HepG2 (cell line): ENCODE results near the gene PTGIS. TPM values are rescaled to one million over a fixed set of nuclear protein-coding genes. Genes with fewer than 3 reads are reported as not detected.

Experiments used
- CEBPG ChIP-seq: IDR thresholded peaks from 2 replicates; pipeline ENCODE4 v1.6.1; 2016
- CHCHD3 ChIP-seq: sonication (generic); formaldehyde crosslinking; IDR thresholded peaks from 2 replicates; pipeline ENCODE4 v1.8.0; 2022; ENCODE audit warnings: mild to moderate bottlenecking, missing genetic modification reagents, moderate library complexity
- DNMT1 ChIP-seq: sonication (generic); formaldehyde crosslinking; IDR thresholded peaks from 2 replicates; pipeline ENCODE4 v1.5.1; 2020; ENCODE audit warnings: mild to moderate bottlenecking, missing genetic modification reagents
- ESRRA ChIP-seq: sonication (generic); formaldehyde crosslinking; IDR thresholded peaks from 2 replicates; pipeline ENCODE4 v1.5.1; 2020; ENCODE audit warnings: mild to moderate bottlenecking, low read depth, missing genetic modification reagents
- GABPA ChIP-seq, 2 experiments: IDR thresholded peaks; 2 replicates each; pipeline ENCODE4 v1.6.1; 2011 to 2016; ENCODE audit warnings: low read depth in 2 of 2, low read length in 1 of 2, missing biosample characterization in 1 of 2, missing genetic modification characterization in 1 of 2
- KLF13 ChIP-seq: sonication (generic); formaldehyde crosslinking; IDR thresholded peaks from 2 replicates; pipeline ENCODE4 v1.4.0; 2020; ENCODE audit warnings: mild to moderate bottlenecking, missing genetic modification reagents
- KLF15 ChIP-seq: sonication (generic); formaldehyde crosslinking; IDR thresholded peaks from 2 replicates; pipeline ENCODE4 v1.8.1; 2023; ENCODE audit warnings: borderline replicate concordance, mild to moderate bottlenecking, inconsistent platforms, missing genetic modification reagents, mixed read lengths
- NFE2 ChIP-seq: sonication (generic); formaldehyde crosslinking; IDR thresholded peaks from 2 replicates; pipeline ENCODE4 v1.4.0; 2020; ENCODE audit warnings: missing genetic modification reagents
- SRF ChIP-seq: IDR thresholded peaks from 2 replicates; pipeline ENCODE4 v1.6.1; 2011; ENCODE audit warnings: mild to moderate bottlenecking, low read depth, low read length, moderate library complexity
- WIZ ChIP-seq: sonication (generic); formaldehyde crosslinking; IDR thresholded peaks from 2 replicates; pipeline ENCODE4 v1.5.1; 2020; ENCODE audit warnings: mild to moderate bottlenecking, missing genetic modification reagents
- ZNF275 ChIP-seq: sonication (generic); formaldehyde crosslinking; IDR thresholded peaks from 2 replicates; pipeline ENCODE4 v1.8.0; 2022; ENCODE audit warnings: missing genetic modification reagents, mild to moderate bottlenecking, inconsistent platforms, borderline replicate concordance
- ZNF598 ChIP-seq: sonication (generic); formaldehyde crosslinking; IDR thresholded peaks from 2 replicates; pipeline ENCODE4 v1.5.1; 2020; ENCODE audit warnings: mild to moderate bottlenecking, missing genetic modification reagents, borderline replicate concordance
- ZNF614 ChIP-seq: IDR thresholded peaks from 2 replicates; pipeline ENCODE4 v1.6.1; 2018; ENCODE audit warnings: missing biosample characterization, missing genetic modification reagents, inconsistent platforms, borderline replicate concordance
- ZNF740 ChIP-seq: sonication (generic); formaldehyde crosslinking; IDR thresholded peaks from 2 replicates; pipeline ENCODE4 v1.4.0; 2020; ENCODE audit warnings: missing genetic modification reagents
- polyA plus RNA-seq, 8 experiments: library from polyadenylated mRNA; depleted of rRNA in 3 of 8; stranded (reverse) in 7 of 8; unstranded in 1 of 8; fragments of >200 nt; fragmentation: Illumina TruSeq in 4 of 8; extraction: Trizol in 4 of 8; gene quantifications; 2 replicates each; pipeline versions ENCODE4 v1.2.1 to v1.2.3, GENCODE V29; 2011 to 2016; ENCODE audit warnings: low read depth in 4 of 8, missing spikeins in 1 of 8, mixed read lengths in 1 of 8; ENCODE audit not compliant: insufficient read depth in 1 of 8
- total RNA-seq, 5 experiments: library from RNA; depleted of rRNA; stranded (reverse); fragments of >200 nt; fragmentation: Illumina TruSeq; extraction: Trizol; gene quantifications; 2 replicates each; pipeline ENCODE4 v1.2.3, GENCODE V29; 2016; ENCODE audit warnings: low read depth in 1 of 5
- TF ChIP-seq, protein P1 (sequence below): sonication (generic); formaldehyde crosslinking; IDR thresholded peaks from 2 replicates; pipeline ENCODE4 v1.4.0; 2020; ENCODE audit warnings: missing genetic modification reagents
- TF ChIP-seq, protein P2 (sequence below): sonication (generic); formaldehyde crosslinking; IDR thresholded peaks from 2 replicates; pipeline ENCODE4 v1.4.0; 2020; ENCODE audit warnings: mild to moderate bottlenecking, missing genetic modification reagents, borderline replicate concordance
- TF ChIP-seq, protein P3 (sequence below): sonication (generic); formaldehyde crosslinking; IDR thresholded peaks from 2 replicates; pipeline ENCODE4 v1.9.0; 2021; ENCODE audit warnings: mild to moderate bottlenecking, missing genetic modification reagents

Gene PTGIS
- total and polyA plus RNA-seq, 2 of the 13 experiments (the other 11 are each of a cell fraction or from before 2014, with no cell fraction given), result not detected

DNA sequence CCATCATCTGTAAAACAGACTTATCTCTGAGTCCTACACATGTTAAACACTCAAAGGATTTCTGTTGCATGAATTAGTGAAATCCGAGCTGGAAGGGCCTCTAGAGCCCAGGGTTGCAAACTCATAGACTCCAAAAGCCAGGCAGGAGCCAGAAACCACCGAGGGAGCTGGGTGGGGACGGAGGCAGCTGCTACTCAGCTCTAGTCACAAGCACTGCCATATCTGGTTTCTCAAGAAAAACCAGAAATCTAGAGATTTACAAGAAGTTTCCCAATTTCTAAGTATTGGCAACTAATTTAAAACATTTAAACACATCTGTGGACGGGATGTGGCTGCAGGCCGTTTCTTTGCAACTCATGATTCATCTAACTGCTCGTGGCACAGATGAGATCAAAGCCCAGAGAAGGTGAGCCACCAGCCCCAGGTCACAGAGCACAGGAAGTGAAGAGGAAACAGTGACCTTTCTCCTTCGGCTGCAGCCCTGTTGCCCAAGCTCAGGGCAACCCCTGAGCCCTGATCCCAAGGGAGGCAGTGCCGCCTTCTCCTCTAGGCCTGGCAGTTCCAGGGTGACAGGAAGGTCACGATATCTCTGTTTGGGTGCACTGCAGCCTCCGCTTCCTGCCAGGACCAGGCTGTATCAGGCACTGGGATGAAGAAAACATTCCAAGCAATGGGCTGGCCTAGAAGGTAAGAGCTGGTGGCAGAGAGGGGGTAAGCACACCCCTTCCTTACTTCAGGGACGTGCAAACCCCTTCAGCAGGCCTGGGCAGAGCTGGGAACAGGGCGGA is 26.4 kb upstream of the PTGIS start (continued):
- TF ChIP-seq, protein P1, sequence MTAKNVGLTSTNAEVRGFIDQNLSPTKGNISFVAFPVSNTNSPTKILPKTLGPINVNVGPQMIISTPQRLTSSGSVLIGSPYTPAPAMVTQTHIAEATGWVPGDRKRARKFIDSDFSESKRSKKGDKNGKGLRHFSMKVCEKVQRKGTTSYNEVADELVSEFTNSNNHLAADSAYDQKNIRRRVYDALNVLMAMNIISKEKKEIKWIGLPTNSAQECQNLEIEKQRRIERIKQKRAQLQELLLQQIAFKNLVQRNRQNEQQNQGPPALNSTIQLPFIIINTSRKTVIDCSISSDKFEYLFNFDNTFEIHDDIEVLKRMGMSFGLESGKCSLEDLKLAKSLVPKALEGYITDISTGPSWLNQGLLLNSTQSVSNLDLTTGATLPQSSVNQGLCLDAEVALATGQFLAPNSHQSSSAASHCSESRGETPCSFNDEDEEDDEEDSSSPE (CRISPR knock-in tag), result peak; percentile 29; the same call in 1 of the 2 replicates
- TF ChIP-seq KLF15 (CRISPR knock-in tag) (no peak), GABPA (IDR thresholded peaks at IDR 0.05; ENCODE audit: low read depth, low read length) (no peak), GABPA (CRISPR knock-in tag; IDR thresholded peaks at IDR 0.05; ENCODE audit: low read depth) (0 out of 2 replicates have a peak, but pooled peaks have one; percentile 11), ZNF614 (CRISPR knock-in tag) (0 out of 2 replicates have a peak, but pooled peaks have one; percentile 38), ZNF598 (CRISPR knock-in tag) (peak; percentile 85), ESRRA (CRISPR knock-in tag) (peak; percentile 82; the same call in 1 of the 2 replicates), KLF13 (0 out of 2 replicates have a peak, but pooled peaks have one; percentile 83), DNMT1 (CRISPR knock-in tag) (no peak), WIZ (CRISPR knock-in tag) (no peak), SRF (no peak), CHCHD3 (CRISPR knock-in tag) (no peak), ZNF740 (no peak), NFE2 (CRISPR knock-in tag) (0 out of 2 replicates have a peak, but pooled peaks have one; percentile 24), CEBPG (peak; percentile 71), ZNF275 (CRISPR knock-in tag) (no peak)
- TF ChIP-seq, protein P2, sequence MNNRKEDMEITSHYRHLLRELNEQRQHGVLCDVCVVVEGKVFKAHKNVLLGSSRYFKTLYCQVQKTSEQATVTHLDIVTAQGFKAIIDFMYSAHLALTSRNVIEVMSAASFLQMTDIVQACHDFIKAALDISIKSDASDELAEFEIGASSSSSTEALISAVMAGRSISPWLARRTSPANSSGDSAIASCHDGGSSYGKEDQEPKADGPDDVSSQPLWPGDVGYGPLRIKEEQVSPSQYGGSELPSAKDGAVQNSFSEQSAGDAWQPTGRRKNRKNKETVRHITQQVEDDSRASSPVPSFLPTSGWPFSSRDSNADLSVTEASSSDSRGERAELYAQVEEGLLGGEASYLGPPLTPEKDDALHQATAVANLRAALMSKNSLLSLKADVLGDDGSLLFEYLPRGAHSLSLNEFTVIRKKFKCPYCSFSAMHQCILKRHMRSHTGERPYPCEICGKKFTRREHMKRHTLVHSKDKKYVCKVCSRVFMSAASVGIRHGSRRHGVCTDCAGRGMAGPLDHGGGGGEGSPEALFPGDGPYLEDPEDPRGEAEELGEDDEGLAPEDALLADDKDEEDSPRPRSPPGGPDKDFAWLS (CRISPR knock-in tag), result no peak
- TF ChIP-seq, protein P3, sequence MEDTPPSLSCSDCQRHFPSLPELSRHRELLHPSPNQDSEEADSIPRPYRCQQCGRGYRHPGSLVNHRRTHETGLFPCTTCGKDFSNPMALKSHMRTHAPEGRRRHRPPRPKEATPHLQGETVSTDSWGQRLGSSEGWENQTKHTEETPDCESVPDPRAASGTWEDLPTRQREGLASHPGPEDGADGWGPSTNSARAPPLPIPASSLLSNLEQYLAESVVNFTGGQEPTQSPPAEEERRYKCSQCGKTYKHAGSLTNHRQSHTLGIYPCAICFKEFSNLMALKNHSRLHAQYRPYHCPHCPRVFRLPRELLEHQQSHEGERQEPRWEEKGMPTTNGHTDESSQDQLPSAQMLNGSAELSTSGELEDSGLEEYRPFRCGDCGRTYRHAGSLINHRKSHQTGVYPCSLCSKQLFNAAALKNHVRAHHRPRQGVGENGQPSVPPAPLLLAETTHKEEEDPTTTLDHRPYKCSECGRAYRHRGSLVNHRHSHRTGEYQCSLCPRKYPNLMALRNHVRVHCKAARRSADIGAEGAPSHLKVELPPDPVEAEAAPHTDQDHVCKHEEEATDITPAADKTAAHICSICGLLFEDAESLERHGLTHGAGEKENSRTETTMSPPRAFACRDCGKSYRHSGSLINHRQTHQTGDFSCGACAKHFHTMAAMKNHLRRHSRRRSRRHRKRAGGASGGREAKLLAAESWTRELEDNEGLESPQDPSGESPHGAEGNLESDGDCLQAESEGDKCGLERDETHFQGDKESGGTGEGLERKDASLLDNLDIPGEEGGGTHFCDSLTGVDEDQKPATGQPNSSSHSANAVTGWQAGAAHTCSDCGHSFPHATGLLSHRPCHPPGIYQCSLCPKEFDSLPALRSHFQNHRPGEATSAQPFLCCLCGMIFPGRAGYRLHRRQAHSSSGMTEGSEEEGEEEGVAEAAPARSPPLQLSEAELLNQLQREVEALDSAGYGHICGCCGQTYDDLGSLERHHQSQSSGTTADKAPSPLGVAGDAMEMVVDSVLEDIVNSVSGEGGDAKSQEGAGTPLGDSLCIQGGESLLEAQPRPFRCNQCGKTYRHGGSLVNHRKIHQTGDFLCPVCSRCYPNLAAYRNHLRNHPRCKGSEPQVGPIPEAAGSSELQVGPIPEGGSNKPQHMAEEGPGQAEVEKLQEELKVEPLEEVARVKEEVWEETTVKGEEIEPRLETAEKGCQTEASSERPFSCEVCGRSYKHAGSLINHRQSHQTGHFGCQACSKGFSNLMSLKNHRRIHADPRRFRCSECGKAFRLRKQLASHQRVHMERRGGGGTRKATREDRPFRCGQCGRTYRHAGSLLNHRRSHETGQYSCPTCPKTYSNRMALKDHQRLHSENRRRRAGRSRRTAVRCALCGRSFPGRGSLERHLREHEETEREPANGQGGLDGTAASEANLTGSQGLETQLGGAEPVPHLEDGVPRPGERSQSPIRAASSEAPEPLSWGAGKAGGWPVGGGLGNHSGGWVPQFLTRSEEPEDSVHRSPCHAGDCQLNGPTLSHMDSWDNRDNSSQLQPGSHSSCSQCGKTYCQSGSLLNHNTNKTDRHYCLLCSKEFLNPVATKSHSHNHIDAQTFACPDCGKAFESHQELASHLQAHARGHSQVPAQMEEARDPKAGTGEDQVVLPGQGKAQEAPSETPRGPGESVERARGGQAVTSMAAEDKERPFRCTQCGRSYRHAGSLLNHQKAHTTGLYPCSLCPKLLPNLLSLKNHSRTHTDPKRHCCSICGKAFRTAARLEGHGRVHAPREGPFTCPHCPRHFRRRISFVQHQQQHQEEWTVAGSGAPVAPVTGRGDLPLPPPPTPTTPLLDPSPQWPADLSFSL (CRISPR knock-in tag), result no peak
